ENCODE measurements around the gene KRTAP1-5. TPM values are rescaled to one million over a fixed set of nuclear protein-coding genes. Genes with fewer than 3 reads are reported as not detected.
"Not testable (repeated sequence)": the region's sequence is repeated elsewhere in the genome, so short reads cannot be mapped to it uniquely, and the experiment has no call there.

The KRTAP1-5 gene
- total RNA-seq, 4 donors from 2014 or later = not detected

GRCh38 chr17:41057547-41057946, 30.5 kb upstream of the KRTAP1-5 start:
- Histone ChIP-seq H3K27ac (no peak overlapping the region), H3K9me3 (no peaks in the 10 kb centered on the region), H3K36me3 (no peaks in the 10 kb centered on the region), H3K27me3 (no peaks in the 10 kb centered on the region), H3K4me1 (peaks cover 0 to 7% of the 10 kb centered on the region in 2 donors), H3K4me3 (no peak overlapping the region)
- no peak for DNase-seq
- intact Hi-C loops (cut with DNase I; ENCODE audit: low total_unique reads) = no loop called here
- TF ChIP-seq CTCF (IDR thresholded peaks at IDR 0.05) = no peak
- no peak for TF ChIP-seq POLR2A (IDR thresholded peaks at IDR 0.05)

GRCh38 chr17:41055130-41055529, 28.1 kb upstream of the KRTAP1-5 start, which contains the start of gene KRTAP2-2:
Gene KRTAP2-2, minus strand, starts transcription at chr17:41055230. Its CDS starts 19 bp downstream, at chr17:41055211.
- H3K4me1 ChIP-seq; H3K36me3 ChIP-seq; intact Hi-C loops (cut with DNase I; ENCODE audit: low total_unique reads); H3K4me3 ChIP-seq; DNase-seq; H3K27ac ChIP-seq; H3K27me3 ChIP-seq; H3K9me3 ChIP-seq: not testable (repeated sequence)

GRCh38 chr17:41054556-41054955, 27.5 kb upstream of the KRTAP1-5 start:
- DNase-seq; H3K9me3 ChIP-seq; intact Hi-C loops (cut with DNase I; ENCODE audit: low total_unique reads); H3K4me3 ChIP-seq; H3K27me3 ChIP-seq; H3K36me3 ChIP-seq; H3K4me1 ChIP-seq; H3K27ac ChIP-seq: not testable (repeated sequence)

- TF ChIP-seq CTCF (IDR thresholded peaks at IDR 0.05) (no peak), POLR2A (IDR thresholded peaks at IDR 0.05) (no peak)
- Histone ChIP-seq H3K27me3 (no peaks in the 10 kb centered on the region), H3K27ac (no peak overlapping the region), H3K4me1 (no peaks in the 10 kb centered on the region), H3K9me3 (no peaks in the 10 kb centered on the region), H3K36me3 (no peaks in the 10 kb centered on the region), H3K4me3 (no peak overlapping the region)
- DNase-seq = no peak
- intact Hi-C loops (cut with DNase I; ENCODE audit: low total_unique reads) = no loop called here
Measured at GRCh38 chr17:41054025-41054424, 27.0 kb upstream of the KRTAP1-5 start.

- no peak overlapping the region for H3K4me3 ChIP-seq
- no peak for DNase-seq
- no peaks in the 10 kb centered on the region for H3K4me1 ChIP-seq
- no peaks in the 10 kb centered on the region for H3K9me3 ChIP-seq
- TF ChIP-seq CTCF (IDR thresholded peaks at IDR 0.05) (no peak), POLR2A (IDR thresholded peaks at IDR 0.05) (no peak)
- H3K27me3 ChIP-seq = no peaks in the 10 kb centered on the region
- intact Hi-C loops (cut with DNase I; ENCODE audit: low total_unique reads) = no loop called here
- no peak overlapping the region for H3K27ac ChIP-seq
- H3K36me3 ChIP-seq = no peaks in the 10 kb centered on the region
Measured at GRCh38 chr17:41052566-41052965, 25.6 kb upstream of the KRTAP1-5 start.

- DNase-seq = no peak
- Histone ChIP-seq H3K9me3 (no peaks in the 10 kb centered on the region), H3K27ac (no peak overlapping the region), H3K36me3 (no peaks in the 10 kb centered on the region), H3K4me3 (no peak overlapping the region), H3K27me3 (no peaks in the 10 kb centered on the region), H3K4me1 (no peaks in the 10 kb centered on the region)
- intact Hi-C loops (cut with DNase I; ENCODE audit: low total_unique reads) = no loop called here
- TF ChIP-seq CTCF (IDR thresholded peaks at IDR 0.05) = no peak
- TF ChIP-seq POLR2A (IDR thresholded peaks at IDR 0.05) = no peak
Measured at GRCh38 chr17:41049110-41049509, 22.1 kb upstream of the KRTAP1-5 start.

Measured in uterus (tissue), 4 donors.